ENCODE measurements around the gene MCEE. TPM values are rescaled to one million over a fixed set of nuclear protein-coding genes. Genes with fewer than 3 reads are reported as not detected.
A peak's percentile ranks its signal among the peaks of the same experiment; 100 is the strongest.

Gene MCEE
- total and polyA plus RNA-seq, 11 donors = 23.8 to 36.8 (median 29.3) TPM

DNA sequence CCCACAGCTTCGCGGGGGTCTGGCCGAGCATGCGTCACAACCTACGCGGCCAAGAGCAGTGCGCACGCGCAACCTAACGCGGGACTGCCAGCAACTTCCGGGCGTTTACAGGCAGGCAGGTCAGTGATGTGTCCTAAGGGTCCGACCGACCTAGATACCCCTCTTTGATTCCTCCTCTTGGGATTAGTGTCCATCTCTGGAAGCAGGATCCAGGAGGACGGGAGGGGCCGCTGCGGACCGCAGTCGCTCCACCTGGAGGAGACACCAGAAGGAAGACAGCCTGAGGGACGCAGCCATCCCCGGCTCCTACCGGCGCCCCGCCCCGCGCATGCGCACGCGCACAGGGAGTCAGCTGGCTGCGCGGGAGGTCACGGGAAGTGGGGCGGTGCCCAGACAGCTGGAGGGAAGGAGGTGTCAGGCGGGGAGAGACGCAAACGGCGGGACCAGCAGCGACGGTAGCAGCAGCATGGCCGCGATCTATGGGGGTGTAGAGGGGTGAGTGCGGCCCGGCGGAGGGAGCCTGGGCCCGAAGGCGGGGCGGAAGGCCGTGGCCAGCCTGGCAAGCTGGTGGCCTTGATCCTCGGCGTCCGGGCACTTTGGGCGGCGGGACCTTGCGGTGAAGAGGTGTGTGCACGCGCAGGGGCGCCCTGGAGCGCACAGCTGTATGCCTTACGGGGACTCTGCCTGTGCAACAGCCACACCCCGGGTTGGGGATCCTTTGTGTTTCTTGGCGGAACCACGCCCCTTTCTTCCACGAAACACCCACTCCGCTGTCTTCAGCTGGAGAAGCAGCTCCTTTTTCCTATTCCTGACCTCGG, 61.6 kb downstream of the MCEE start, which contains the start of gene NAGK:
NAGK (plus strand) TSS at position 431 of the 818 bp plus-strand sequence; CDS start at position 467, 36 bp downstream.
- H3K9me3 ChIP-seq = no peaks in the 10 kb centered on the region
- H3K27ac ChIP-seq = peak within 1 kb of the TSS; percentile 73 to 98 (median 93)
- WGBS, 4 donors = 0% methylated on average over 44 to 66 of the region's 66 CpGs
- peaks cover 4 to 74% (median 25%) of the 10 kb centered on the region in 12 donors for H3K4me1 ChIP-seq
- TF ChIP-seq, protein P1, sequence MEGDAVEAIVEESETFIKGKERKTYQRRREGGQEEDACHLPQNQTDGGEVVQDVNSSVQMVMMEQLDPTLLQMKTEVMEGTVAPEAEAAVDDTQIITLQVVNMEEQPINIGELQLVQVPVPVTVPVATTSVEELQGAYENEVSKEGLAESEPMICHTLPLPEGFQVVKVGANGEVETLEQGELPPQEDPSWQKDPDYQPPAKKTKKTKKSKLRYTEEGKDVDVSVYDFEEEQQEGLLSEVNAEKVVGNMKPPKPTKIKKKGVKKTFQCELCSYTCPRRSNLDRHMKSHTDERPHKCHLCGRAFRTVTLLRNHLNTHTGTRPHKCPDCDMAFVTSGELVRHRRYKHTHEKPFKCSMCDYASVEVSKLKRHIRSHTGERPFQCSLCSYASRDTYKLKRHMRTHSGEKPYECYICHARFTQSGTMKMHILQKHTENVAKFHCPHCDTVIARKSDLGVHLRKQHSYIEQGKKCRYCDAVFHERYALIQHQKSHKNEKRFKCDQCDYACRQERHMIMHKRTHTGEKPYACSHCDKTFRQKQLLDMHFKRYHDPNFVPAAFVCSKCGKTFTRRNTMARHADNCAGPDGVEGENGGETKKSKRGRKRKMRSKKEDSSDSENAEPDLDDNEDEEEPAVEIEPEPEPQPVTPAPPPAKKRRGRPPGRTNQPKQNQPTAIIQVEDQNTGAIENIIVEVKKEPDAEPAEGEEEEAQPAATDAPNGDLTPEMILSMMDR (IDR thresholded peaks at IDR 0.05) = peak in 2 of 12 donors; percentile 3 to 10
- TF ChIP-seq POLR2A (IDR thresholded peaks at IDR 0.05) = peak; percentile 63 to 97
- ATAC-seq = peak; percentile 92 to 97 (median 96)
- H3K27me3 ChIP-seq = no peaks in the 10 kb centered on the region
- intact Hi-C loops (cut with DNase I) = loop anchor here in 2 of 10 donors (1.0 to 2.0 kb wide), 2 partner anchors 60 to 62 kb away; partner anchors contain the start of genes MCEE (in 1 of the 2) and MPHOSPH10 (in 1 of the 2)
- H3K4me3 ChIP-seq = peak within 1 kb of the TSS; percentile 60 to 98 (median 84)
- DNase-seq = peak; percentile 97 to 99 (median 97)
- H3K36me3 ChIP-seq = peaks cover 0 to 19% (median 10%) of the 10 kb centered on the region in 9 donors

DNA sequence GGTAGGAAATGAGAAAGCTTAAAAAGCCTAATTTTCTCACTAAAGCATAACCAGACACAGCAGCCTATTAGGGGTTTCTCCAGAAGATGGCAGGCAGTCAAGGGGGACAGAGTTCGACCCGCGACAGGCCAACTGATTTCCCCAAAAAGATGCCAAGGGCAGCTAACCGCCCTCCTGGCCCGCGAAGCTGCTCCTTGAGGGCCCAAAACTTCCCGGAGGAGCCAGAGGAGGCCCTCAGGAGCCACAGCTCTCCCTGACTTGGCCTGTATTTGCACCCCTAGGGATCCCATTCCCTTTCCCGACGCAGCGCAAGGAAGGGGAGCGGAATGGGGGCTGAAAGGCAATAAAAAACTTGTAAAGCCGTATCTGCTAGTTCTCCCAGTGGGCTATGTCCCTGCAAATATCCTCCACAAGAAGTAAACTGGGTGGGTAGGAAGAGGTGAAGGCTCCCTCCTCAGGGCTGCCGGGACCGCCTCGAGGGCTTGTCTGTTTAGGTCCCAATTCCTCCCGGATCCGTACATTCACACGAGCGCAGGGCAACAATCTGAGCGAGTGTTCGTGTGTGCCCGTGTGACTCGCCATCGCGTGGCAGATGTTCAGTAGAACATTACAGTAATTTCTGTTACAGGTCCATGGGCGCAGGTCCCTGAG, 62.3 kb downstream of the MCEE start:
- Histone ChIP-seq H3K4me3 (peak overlapping the region; percentile 60 to 98 (median 84)), H3K36me3 (peaks cover 0 to 12% (median 3%) of the 10 kb centered on the region in 9 donors), H3K4me1 (peaks cover 4 to 74% (median 23%) of the 10 kb centered on the region in 12 donors), H3K27me3 (no peaks in the 10 kb centered on the region), H3K9me3 (no peaks in the 10 kb centered on the region), H3K27ac (peak overlapping the region; percentile 73 to 98 (median 93))
- intact Hi-C loops (cut with DNase I) = loop anchor here in 2 of 10 donors (1.0 to 2.0 kb wide), 2 partner anchors 61 to 63 kb away; partner anchors contain the start of genes MCEE (in 1 of the 2) and MPHOSPH10 (in 1 of the 2)
- WGBS, 4 donors = 3 to 10% (median 4%) methylated on average over 18 to 26 of the region's 26 CpGs
- ATAC-seq = peak; percentile 10 to 41 (median 26)
- peak in 1 of 5 donors; percentile 28 for DNase-seq
- TF ChIP-seq, protein P1 (IDR thresholded peaks at IDR 0.05) = no peak
- TF ChIP-seq POLR2A (IDR thresholded peaks at IDR 0.05) = no peak

DNA sequence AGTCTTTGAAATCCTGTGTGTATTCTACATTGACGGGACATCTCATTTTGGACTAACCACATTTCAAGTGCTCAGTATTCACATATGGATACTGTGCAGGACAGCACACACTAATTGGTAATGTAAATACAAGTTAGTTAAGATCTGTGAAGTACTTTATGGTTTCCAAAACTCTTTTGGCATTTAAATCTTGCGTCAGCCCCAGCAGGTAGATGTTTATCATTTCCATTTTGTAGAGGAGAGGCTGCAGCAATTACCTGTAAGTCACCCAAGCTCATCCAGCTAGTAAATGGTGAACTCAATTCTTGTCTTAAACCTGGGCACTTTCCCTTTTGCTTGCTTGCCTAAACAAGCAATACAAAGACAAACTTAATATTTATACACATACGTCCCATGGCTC, 63.2 kb downstream of the MCEE start:
- WGBS, 4 donors = 91 to 95% (median 93%) methylated on average over 3 of the region's 3 CpGs
- ATAC-seq (no peak), DNase-seq (no peak)
- Histone ChIP-seq H3K4me3 (no peak overlapping the region), H3K27ac (peak overlapping the region in 2 of 12 donors; percentile 88 to 98), H3K4me1 (peaks cover 4 to 69% (median 22%) of the 10 kb centered on the region in 12 donors), H3K27me3 (peaks cover 0 to 1% (median 0%) of the 10 kb centered on the region in 9 donors), H3K9me3 (no peaks in the 10 kb centered on the region), H3K36me3 (peaks cover 0 to 8% (median 0%) of the 10 kb centered on the region in 9 donors)
- TF ChIP-seq, protein P1 (IDR thresholded peaks at IDR 0.05) = no peak
- no peak for TF ChIP-seq POLR2A (IDR thresholded peaks at IDR 0.05)
- intact Hi-C loops (cut with DNase I) = no loop called here
